ENCODE results near the gene DPP6.
"Not testable (repeated sequence)": the region's sequence is repeated elsewhere in the genome, so short reads cannot be mapped to it uniquely, and the experiment has no call there.

DPP6 gene

GRCh38 chr7:154931906-154932305 is 879.7 kb downstream of the DPP6 start:
- no peak for DNase-seq (ENCODE audit: extremely low read depth, insufficient read length)
- no peak for TF ChIP-seq CTCF (IDR thresholded peaks at IDR 0.05; ENCODE audit: insufficient read depth, low read length, poor library complexity, severe bottlenecking)
- Histone ChIP-seq H3K4me3 (replicated peaks; ENCODE audit: low read depth, low read length) (no peak overlapping the region), H3K27me3 (replicated peaks; ENCODE audit: control insufficient read depth, insufficient read depth, low read length) (no peaks in the 10 kb centered on the region), H3K36me3 (ENCODE audit: control insufficient read depth, insufficient read depth, low read length) (no peaks in the 10 kb centered on the region)

GRCh38 chr7:154934353-154934952 is 882.3 kb downstream of the DPP6 start:
- not testable (repeated sequence) for H3K27me3 ChIP-seq (replicated peaks; ENCODE audit: control insufficient read depth, insufficient read depth, low read length); DNase-seq (ENCODE audit: extremely low read depth, insufficient read length); H3K36me3 ChIP-seq (ENCODE audit: control insufficient read depth, insufficient read depth, low read length); H3K4me3 ChIP-seq (replicated peaks; ENCODE audit: low read depth, low read length)

GRCh38 chr7:154937837-154938236 is 885.6 kb downstream of the DPP6 start:
- Histone ChIP-seq H3K27me3 (replicated peaks; ENCODE audit: control insufficient read depth, insufficient read depth, low read length) (no peaks in the 10 kb centered on the region), H3K36me3 (ENCODE audit: control insufficient read depth, insufficient read depth, low read length) (no peaks in the 10 kb centered on the region; the same call in 1 of the 2 replicates), H3K4me3 (replicated peaks; ENCODE audit: low read depth, low read length) (no peak overlapping the region)
- no peak for TF ChIP-seq CTCF (IDR thresholded peaks at IDR 0.05; ENCODE audit: insufficient read depth, low read length, poor library complexity, severe bottlenecking)
- DNase-seq (ENCODE audit: extremely low read depth, insufficient read length): no peak

- H3K27me3 ChIP-seq (replicated peaks; ENCODE audit: control insufficient read depth, insufficient read depth, low read length): no peaks in the 10 kb centered on the region
- no peak overlapping the region for H3K4me3 ChIP-seq (replicated peaks; ENCODE audit: low read depth, low read length)
- no peak for DNase-seq (ENCODE audit: extremely low read depth, insufficient read length)
- peaks cover 7% of the 10 kb centered on the region for H3K36me3 ChIP-seq (ENCODE audit: control insufficient read depth, insufficient read depth, low read length)
- TF ChIP-seq CTCF (IDR thresholded peaks at IDR 0.05; ENCODE audit: insufficient read depth, low read length, poor library complexity, severe bottlenecking): no peak
Observed at GRCh38 chr7:154942691-154943090, 890.5 kb downstream of the DPP6 start.

Data from GM06990 (cell line).